Neural cell (in vitro differentiated cells): ENCODE results near the gene PGM1. TPM values are rescaled to one million over a fixed set of nuclear protein-coding genes. Genes with fewer than 3 reads are reported as not detected.
A peak's percentile ranks its signal among the peaks of the same experiment; 100 is the strongest.

Experiments
- H2AFZ ChIP-seq: fragments of 200-600, 300-800 bp; sonication (generic), shearing (Covaris generic); 2 replicates; pipeline ENCODE4 v1.6.0; 2014; ENCODE audit warnings: low read depth, mild to moderate bottlenecking, antibody characterized with exemption, low read length, moderate library complexity
- H3F3A ChIP-seq: fragments of 200-600 bp; shearing (Covaris generic); 2 replicates; pipeline ENCODE4 v1.6.1; 2016; ENCODE audit warnings: mild to moderate bottlenecking, moderate library complexity, mixed read lengths, antibody characterized with exemption, low read length; ENCODE audit not compliant: insufficient read depth, poor library complexity, severe bottlenecking
- H3K27ac ChIP-seq: fragments of 200-600, 300-800 bp; sonication (generic), shearing (Covaris generic); 2 replicates; pipeline ENCODE4 v1.5.1; 2014; ENCODE audit warnings: mild to moderate bottlenecking, low read length, moderate library complexity
- H3K27me3 ChIP-seq: fragments of 300-800, 200-600 bp; sonication (generic), shearing (Covaris generic); 2 replicates; pipeline ENCODE4 v1.6.0; 2014; ENCODE audit warnings: mild to moderate bottlenecking, low read depth, low read length, moderate library complexity; ENCODE audit not compliant: insufficient read depth
- H3K36me3 ChIP-seq: fragments of 300-800, 200-600 bp; sonication (generic), shearing (Covaris generic); 2 replicates; pipeline ENCODE4 v1.5.1; 2014; ENCODE audit warnings: mild to moderate bottlenecking, antibody characterized with exemption, low read length, moderate library complexity; ENCODE audit not compliant: insufficient read depth
- H3K4me2 ChIP-seq: fragments of 300-800, 200-600 bp; sonication (generic), shearing (Covaris generic); 2 replicates; pipeline ENCODE4 v1.6.0; 2014; ENCODE audit warnings: mild to moderate bottlenecking, low read length
- H3K4me3 ChIP-seq: fragments of 300-800, 200-600 bp; sonication (generic), shearing (Covaris generic); 2 replicates; pipeline ENCODE4 v1.5.1; 2014; ENCODE audit warnings: mild to moderate bottlenecking, low read length, moderate library complexity
- H3K79me2 ChIP-seq: fragments of 200-600 bp; shearing (Covaris generic); replicated peaks from 2 replicates; pipeline ENCODE4 v1.6.0; 2014; ENCODE audit warnings: mild to moderate bottlenecking, low read length, moderate library complexity; ENCODE audit not compliant: insufficient read depth
- H3K9ac ChIP-seq: fragments of 300-800, 200-600 bp; sonication (generic), shearing (Covaris generic); 2 replicates; pipeline ENCODE4 v1.6.1; 2016; ENCODE audit warnings: mild to moderate bottlenecking, low read length, mixed read lengths
- H3K9me2 ChIP-seq: fragments of 200-600 bp; shearing (Covaris generic); 2 replicates; pipeline ENCODE4 v1.6.1; 2016; ENCODE audit warnings: mild to moderate bottlenecking, low read length, mixed read lengths; ENCODE audit not compliant: insufficient read depth
- H3K9me3 ChIP-seq: fragments of 200-600, 300-800 bp; sonication (generic), shearing (Covaris generic); 2 replicates; pipeline ENCODE4 v1.6.1; 2016; ENCODE audit warnings: mild to moderate bottlenecking, mixed run types, low read length, moderate library complexity, mixed read lengths
- H4K20me1 ChIP-seq: fragments of 200-600 bp; shearing (Covaris generic); 2 replicates; pipeline ENCODE4 v1.6.1; 2016; ENCODE audit warnings: mild to moderate bottlenecking, mixed run types; ENCODE audit not compliant: insufficient read depth
- EP300 ChIP-seq: fragments of 450-650 bp; conservative IDR thresholded peaks from 2 replicates; pipeline ENCODE4 v1.6.1; 2014; ENCODE audit warnings: antibody characterized with exemption, mild to moderate bottlenecking, moderate library complexity; ENCODE audit not compliant: poor library complexity, severe bottlenecking
- EZH2 ChIP-seq: fragments of 200-600, 300-800 bp; shearing (Covaris generic), sonication (generic); IDR thresholded peaks from 2 replicates; pipeline ENCODE4 v1.6.1; 2014; ENCODE audit warnings: antibody characterized with exemption, low read length, borderline replicate concordance, mild to moderate bottlenecking; ENCODE audit not compliant: insufficient read depth, poor library complexity, severe bottlenecking
- MXI1 ChIP-seq: fragments of 450-650 bp; conservative IDR thresholded peaks from 2 replicates; pipeline ENCODE4 v1.6.1; 2014; ENCODE audit warnings: antibody characterized with exemption, mild to moderate bottlenecking; ENCODE audit not compliant: poor library complexity, severe bottlenecking
- POLR2AphosphoS5 ChIP-seq: IDR thresholded peaks from 2 replicates; pipeline ENCODE4 v1.6.1; 2012
- RAD21 ChIP-seq: fragments of 450-650 bp; conservative IDR thresholded peaks from 2 replicates; pipeline ENCODE4 v1.6.1; 2014; ENCODE audit warnings: antibody characterized with exemption, mild to moderate bottlenecking, moderate library complexity
- SMC3 ChIP-seq: fragments of 450-650 bp; conservative IDR thresholded peaks from 2 replicates; pipeline ENCODE4 v1.6.1; 2014; ENCODE audit warnings: antibody characterized with exemption, mild to moderate bottlenecking, moderate library complexity; ENCODE audit not compliant: poor library complexity
- TAF1 ChIP-seq: IDR thresholded peaks from 2 replicates; pipeline ENCODE4 v1.6.1; 2012; ENCODE audit warnings: low read depth
- polyA plus RNA-seq: library from polyadenylated mRNA; depleted of rRNA; stranded (reverse); fragments of >200 nt; gene quantifications from 2 replicates; pipeline ENCODE4 v1.2.3, GENCODE V29; 2014
- TF ChIP-seq, protein P1 (sequence below): IDR thresholded peaks from 2 replicates; pipeline ENCODE4 v1.6.1; 2012; ENCODE audit warnings: borderline replicate concordance
- TF ChIP-seq, protein P2 (sequence below): fragments of 450-650 bp; IDR thresholded peaks from 2 replicates; pipeline ENCODE4 v1.5.1; 2014; ENCODE audit warnings: antibody characterized with exemption, mild to moderate bottlenecking, moderate library complexity; ENCODE audit not compliant: poor library complexity, severe bottlenecking

The PGM1 gene
- polyA plus RNA-seq, 1 donor from 2014 or later = 2.9 TPM

DNA sequence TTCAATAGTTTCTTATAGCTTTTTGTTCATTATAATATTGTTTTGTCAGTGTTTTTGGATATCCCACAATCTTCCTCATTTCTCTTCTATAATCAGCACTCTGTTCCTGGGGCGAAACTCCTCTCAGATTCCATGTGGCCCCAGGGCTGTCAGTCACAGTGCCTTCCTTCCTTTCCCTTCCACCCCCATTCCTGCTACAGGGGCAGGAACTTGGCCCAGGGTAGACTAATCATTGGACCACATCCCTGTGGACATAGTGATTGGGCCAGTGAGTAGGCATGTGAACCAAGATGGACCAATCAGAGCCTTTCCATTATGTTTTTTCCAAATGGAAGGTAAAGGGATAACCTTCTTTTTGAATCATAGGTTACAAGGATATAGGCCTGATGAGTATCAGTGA lies 78.3 kb downstream of the PGM1 start:
- no peak overlapping the region for H3K4me3 ChIP-seq
- no peaks in the 10 kb centered on the region for H4K20me1 ChIP-seq
- no peak overlapping the region for H2AFZ ChIP-seq
- H3K79me2 ChIP-seq = no peaks in the 10 kb centered on the region
- H3F3A ChIP-seq = no peaks in the 10 kb centered on the region
- H3K27ac ChIP-seq = no peak overlapping the region
- H3K4me2 ChIP-seq = no peak overlapping the region
- H3K36me3 ChIP-seq = no peaks in the 10 kb centered on the region
- no peaks in the 10 kb centered on the region for H3K9me3 ChIP-seq
- no peaks in the 10 kb centered on the region for H3K27me3 ChIP-seq
- no peaks in the 10 kb centered on the region for H3K9me2 ChIP-seq
- H3K9ac ChIP-seq = no peak overlapping the region
- TF ChIP-seq, protein P1, sequence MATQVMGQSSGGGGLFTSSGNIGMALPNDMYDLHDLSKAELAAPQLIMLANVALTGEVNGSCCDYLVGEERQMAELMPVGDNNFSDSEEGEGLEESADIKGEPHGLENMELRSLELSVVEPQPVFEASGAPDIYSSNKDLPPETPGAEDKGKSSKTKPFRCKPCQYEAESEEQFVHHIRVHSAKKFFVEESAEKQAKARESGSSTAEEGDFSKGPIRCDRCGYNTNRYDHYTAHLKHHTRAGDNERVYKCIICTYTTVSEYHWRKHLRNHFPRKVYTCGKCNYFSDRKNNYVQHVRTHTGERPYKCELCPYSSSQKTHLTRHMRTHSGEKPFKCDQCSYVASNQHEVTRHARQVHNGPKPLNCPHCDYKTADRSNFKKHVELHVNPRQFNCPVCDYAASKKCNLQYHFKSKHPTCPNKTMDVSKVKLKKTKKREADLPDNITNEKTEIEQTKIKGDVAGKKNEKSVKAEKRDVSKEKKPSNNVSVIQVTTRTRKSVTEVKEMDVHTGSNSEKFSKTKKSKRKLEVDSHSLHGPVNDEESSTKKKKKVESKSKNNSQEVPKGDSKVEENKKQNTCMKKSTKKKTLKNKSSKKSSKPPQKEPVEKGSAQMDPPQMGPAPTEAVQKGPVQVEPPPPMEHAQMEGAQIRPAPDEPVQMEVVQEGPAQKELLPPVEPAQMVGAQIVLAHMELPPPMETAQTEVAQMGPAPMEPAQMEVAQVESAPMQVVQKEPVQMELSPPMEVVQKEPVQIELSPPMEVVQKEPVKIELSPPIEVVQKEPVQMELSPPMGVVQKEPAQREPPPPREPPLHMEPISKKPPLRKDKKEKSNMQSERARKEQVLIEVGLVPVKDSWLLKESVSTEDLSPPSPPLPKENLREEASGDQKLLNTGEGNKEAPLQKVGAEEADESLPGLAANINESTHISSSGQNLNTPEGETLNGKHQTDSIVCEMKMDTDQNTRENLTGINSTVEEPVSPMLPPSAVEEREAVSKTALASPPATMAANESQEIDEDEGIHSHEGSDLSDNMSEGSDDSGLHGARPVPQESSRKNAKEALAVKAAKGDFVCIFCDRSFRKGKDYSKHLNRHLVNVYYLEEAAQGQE = no peak
- TF ChIP-seq EZH2 (no peak), RAD21 (no peak), MXI1 (no peak), SMC3 (no peak), POLR2AphosphoS5 (no peak), TAF1 (no peak), EP300 (no peak)
- TF ChIP-seq, protein P2, sequence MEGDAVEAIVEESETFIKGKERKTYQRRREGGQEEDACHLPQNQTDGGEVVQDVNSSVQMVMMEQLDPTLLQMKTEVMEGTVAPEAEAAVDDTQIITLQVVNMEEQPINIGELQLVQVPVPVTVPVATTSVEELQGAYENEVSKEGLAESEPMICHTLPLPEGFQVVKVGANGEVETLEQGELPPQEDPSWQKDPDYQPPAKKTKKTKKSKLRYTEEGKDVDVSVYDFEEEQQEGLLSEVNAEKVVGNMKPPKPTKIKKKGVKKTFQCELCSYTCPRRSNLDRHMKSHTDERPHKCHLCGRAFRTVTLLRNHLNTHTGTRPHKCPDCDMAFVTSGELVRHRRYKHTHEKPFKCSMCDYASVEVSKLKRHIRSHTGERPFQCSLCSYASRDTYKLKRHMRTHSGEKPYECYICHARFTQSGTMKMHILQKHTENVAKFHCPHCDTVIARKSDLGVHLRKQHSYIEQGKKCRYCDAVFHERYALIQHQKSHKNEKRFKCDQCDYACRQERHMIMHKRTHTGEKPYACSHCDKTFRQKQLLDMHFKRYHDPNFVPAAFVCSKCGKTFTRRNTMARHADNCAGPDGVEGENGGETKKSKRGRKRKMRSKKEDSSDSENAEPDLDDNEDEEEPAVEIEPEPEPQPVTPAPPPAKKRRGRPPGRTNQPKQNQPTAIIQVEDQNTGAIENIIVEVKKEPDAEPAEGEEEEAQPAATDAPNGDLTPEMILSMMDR = no peak

DNA sequence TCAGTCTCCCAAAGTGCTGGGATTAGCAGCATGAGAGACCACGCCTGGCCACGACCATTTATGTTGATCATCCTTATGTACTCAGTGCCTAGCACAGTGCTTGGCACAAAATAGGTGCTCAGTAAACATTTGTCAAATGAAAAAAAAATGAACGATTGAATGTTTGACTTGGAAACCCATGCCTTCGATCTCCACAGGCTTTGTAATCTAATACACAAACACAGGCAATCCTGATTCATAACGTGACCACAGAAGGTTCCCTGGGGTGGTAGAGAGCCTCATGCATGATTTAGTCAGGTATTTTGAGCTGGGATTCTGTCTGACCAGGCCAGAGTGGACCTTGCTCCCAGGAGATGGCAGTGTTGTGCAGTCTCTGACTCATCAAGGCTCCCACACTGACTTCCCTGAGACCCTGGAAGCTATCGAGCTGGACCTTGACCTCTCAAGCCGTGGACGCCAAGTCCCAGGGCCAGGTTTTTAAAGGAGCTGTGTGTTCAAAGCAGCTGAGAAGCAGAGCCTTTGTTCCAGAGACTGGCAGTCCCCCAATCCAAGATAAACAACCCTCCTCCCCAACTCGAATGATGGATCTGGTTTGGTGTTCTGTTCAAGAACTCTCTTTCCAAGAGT lies 81.1 kb downstream of the PGM1 start:
- Histone ChIP-seq H3K27me3 (no peaks in the 10 kb centered on the region), H2AFZ (no peak overlapping the region), H3K4me2 (no peak overlapping the region), H3K36me3 (no peaks in the 10 kb centered on the region), H4K20me1 (no peaks in the 10 kb centered on the region), H3F3A (no peaks in the 10 kb centered on the region), H3K9ac (no peak overlapping the region), H3K4me3 (no peak overlapping the region), H3K9me3 (no peaks in the 10 kb centered on the region), H3K27ac (no peak overlapping the region), H3K79me2 (no peaks in the 10 kb centered on the region), H3K9me2 (no peaks in the 10 kb centered on the region)
- TF ChIP-seq SMC3 (peak; percentile 39), EP300 (no peak), RAD21 (peak; percentile 50)
- TF ChIP-seq, protein P2 = peak; percentile 41
